Activated T-helper 2 cell treated with anti-CD3 and anti-CD28 coated beads, Interferon-gamma antibody, Interleukin-2, Interleukin-4, amounts not matched to agents 10 μg/mL and 5 μg/mL and 100 μg/mL, durations not matched to agents 14 hours and 24 hours and 36 hours (primary cell): ENCODE results near the gene CYSTM1. TPM values are rescaled to one million over a fixed set of nuclear protein-coding genes. Genes with fewer than 3 reads are reported as not detected.
A peak's percentile ranks its signal among the peaks of the same experiment; 100 is the strongest.

Experiments
- DNase-seq: peaks from one replicate; pipeline ENCODE4 v3.0.0; 2021; ENCODE audit warnings: low spot score
- H3K27ac Mint-ChIP-seq: one replicate; pipeline ENCODE4 v1.8.0; 2021; ENCODE audit warnings: mixed read lengths
- H3K27me3 Mint-ChIP-seq: one replicate; pipeline ENCODE4 v1.8.0; 2021; ENCODE audit warnings: low read depth, mixed read lengths
- H3K36me3 Mint-ChIP-seq: one replicate; pipeline ENCODE4 v1.8.0; 2021; ENCODE audit warnings: low read depth, mixed read lengths
- H3K4me1 Mint-ChIP-seq: one replicate; pipeline ENCODE4 v1.8.0; 2021; ENCODE audit warnings: low read depth, mixed read lengths
- H3K4me3 Mint-ChIP-seq: one replicate; pipeline ENCODE4 v1.8.0; 2021; ENCODE audit warnings: low read depth, mild to moderate bottlenecking, moderate library complexity, mixed read lengths
- H3K9me3 Mint-ChIP-seq: one replicate; pipeline ENCODE4 v1.8.0; 2021; ENCODE audit warnings: mixed read lengths
- intact Hi-C: fragments of 100-400 bp; cut with micrococcal nuclease; formaldehyde crosslinking; loops from one replicate; pipeline ENCODE4 v1.15.1; 2023
- total RNA-seq: library from RNA; stranded (reverse); gene quantifications from 2 replicates; pipeline ENCODE4 v1.2.3, GENCODE V29; 2022

The CYSTM1 gene
- total RNA-seq, 1 donor from 2014 or later: 11.3 TPM

GRCh38 chr5:140224658-140225057 lies 49.7 kb downstream of the CYSTM1 start:
- H3K36me3 Mint-ChIP-seq: no peaks in the 10 kb centered on the region

GRCh38 chr5:140225396-140225795 lies 50.4 kb downstream of the CYSTM1 start:
- Mint-ChIP-seq H3K4me1 (peaks cover 14% of the 10 kb centered on the region), H3K4me3 (no peak overlapping the region), H3K36me3 (no peaks in the 10 kb centered on the region), H3K27ac (no peak overlapping the region), H3K27me3 (no peaks in the 10 kb centered on the region), H3K9me3 (no peaks in the 10 kb centered on the region)
- intact Hi-C loops: no loop called here
- no peak for DNase-seq

More at GRCh38 chr5:140224658-140225057, 49.7 kb downstream of the CYSTM1 start:
- no peaks in the 10 kb centered on the region for H3K27me3 Mint-ChIP-seq
- H3K9me3 Mint-ChIP-seq: no peaks in the 10 kb centered on the region
- intact Hi-C loops: no loop called here
- no peak for DNase-seq
- no peak overlapping the region for H3K4me3 Mint-ChIP-seq
- no peak overlapping the region for H3K27ac Mint-ChIP-seq
- peaks cover 21% of the 10 kb centered on the region for H3K4me1 Mint-ChIP-seq

GRCh38 chr5:140227046-140227445 lies 52.1 kb downstream of the CYSTM1 start:
- Mint-ChIP-seq H3K4me3 (no peak overlapping the region), H3K9me3 (no peaks in the 10 kb centered on the region), H3K27ac (no peak overlapping the region), H3K27me3 (peaks cover 3% of the 10 kb centered on the region), H3K36me3 (no peaks in the 10 kb centered on the region), H3K4me1 (peaks cover 3% of the 10 kb centered on the region)
- intact Hi-C loops: no loop called here
- DNase-seq: no peak

- Mint-ChIP-seq H3K27ac (no peak overlapping the region), H3K27me3 (peaks cover 5% of the 10 kb centered on the region), H3K4me3 (no peak overlapping the region), H3K4me1 (no peaks in the 10 kb centered on the region), H3K9me3 (no peaks in the 10 kb centered on the region), H3K36me3 (no peaks in the 10 kb centered on the region)
- no peak for DNase-seq
- intact Hi-C loops: no loop called here
These were observed 53.4 kb downstream of the CYSTM1 start for GRCh38 chr5:140228364-140228837.

- DNase-seq: no peak
- Mint-ChIP-seq H3K27ac (no peak overlapping the region), H3K9me3 (no peaks in the 10 kb centered on the region), H3K4me1 (no peaks in the 10 kb centered on the region), H3K4me3 (no peak overlapping the region), H3K27me3 (peaks cover 10% of the 10 kb centered on the region), H3K36me3 (no peaks in the 10 kb centered on the region)
- intact Hi-C loops: no loop called here
These were observed 55.4 kb downstream of the CYSTM1 start for GRCh38 chr5:140230373-140230772.

- intact Hi-C loops: no loop called here
- H3K36me3 Mint-ChIP-seq: no peaks in the 10 kb centered on the region
- H3K9me3 Mint-ChIP-seq: no peaks in the 10 kb centered on the region
- H3K4me1 Mint-ChIP-seq: no peaks in the 10 kb centered on the region
- H3K4me3 Mint-ChIP-seq: no peak overlapping the region
- no peak for DNase-seq
- peaks cover 10% of the 10 kb centered on the region for H3K27me3 Mint-ChIP-seq
- H3K27ac Mint-ChIP-seq: no peak overlapping the region
These were observed 57.7 kb downstream of the CYSTM1 start for GRCh38 chr5:140232731-140233130.

GRCh38 chr5:140234377-140234989 lies 59.5 kb downstream of the CYSTM1 start:
- intact Hi-C loops: no loop called here
- no peak for DNase-seq
- H3K4me3 Mint-ChIP-seq: no peak overlapping the region
- no peaks in the 10 kb centered on the region for H3K4me1 Mint-ChIP-seq
- H3K27ac Mint-ChIP-seq: no peak overlapping the region
- H3K36me3 Mint-ChIP-seq: no peaks in the 10 kb centered on the region
- H3K27me3 Mint-ChIP-seq: peaks cover 10% of the 10 kb centered on the region
- H3K9me3 Mint-ChIP-seq: no peaks in the 10 kb centered on the region

- no peak overlapping the region for H3K4me3 Mint-ChIP-seq
- no peak for DNase-seq
- H3K27ac Mint-ChIP-seq: no peak overlapping the region
- peaks cover 10% of the 10 kb centered on the region for H3K27me3 Mint-ChIP-seq
- no peaks in the 10 kb centered on the region for H3K4me1 Mint-ChIP-seq
- intact Hi-C loops: no loop called here
- no peaks in the 10 kb centered on the region for H3K36me3 Mint-ChIP-seq
- H3K9me3 Mint-ChIP-seq: no peaks in the 10 kb centered on the region
These were observed 61.0 kb downstream of the CYSTM1 start for GRCh38 chr5:140235791-140236551.

- Mint-ChIP-seq H3K36me3 (no peaks in the 10 kb centered on the region), H3K27me3 (peaks cover 7% of the 10 kb centered on the region), H3K4me1 (no peaks in the 10 kb centered on the region), H3K9me3 (no peaks in the 10 kb centered on the region), H3K4me3 (no peak overlapping the region), H3K27ac (no peak overlapping the region)
- no peak for DNase-seq
- intact Hi-C loops: no loop called here
These were observed 62.1 kb downstream of the CYSTM1 start for GRCh38 chr5:140236891-140237598.

- Mint-ChIP-seq H3K27ac (no peak overlapping the region), H3K27me3 (peaks cover under 1% of the 10 kb centered on the region), H3K36me3 (no peaks in the 10 kb centered on the region), H3K9me3 (no peaks in the 10 kb centered on the region), H3K4me1 (no peaks in the 10 kb centered on the region), H3K4me3 (no peak overlapping the region)
- intact Hi-C loops: no loop called here
- DNase-seq: no peak
These were observed 63.8 kb downstream of the CYSTM1 start for GRCh38 chr5:140238756-140239155.

GRCh38 chr5:140239461-140239860 lies 64.5 kb downstream of the CYSTM1 start:
- no peak for DNase-seq
- Mint-ChIP-seq H3K4me3 (no peak overlapping the region), H3K27ac (no peak overlapping the region), H3K4me1 (no peaks in the 10 kb centered on the region), H3K9me3 (no peaks in the 10 kb centered on the region), H3K36me3 (peaks cover 2% of the 10 kb centered on the region), H3K27me3 (no peaks in the 10 kb centered on the region)
- intact Hi-C loops: no loop called here

GRCh38 chr5:140239939-140240700 lies 65.1 kb downstream of the CYSTM1 start:
- intact Hi-C loops: loop anchor here (1.0 kb wide), 2 partner anchors 111 to 117 kb away; no protein-coding TSS in a partner anchor
- peaks cover 8% of the 10 kb centered on the region for H3K36me3 Mint-ChIP-seq

More at GRCh38 chr5:140239939-140240700, 65.1 kb downstream of the CYSTM1 start:
- H3K27me3 Mint-ChIP-seq: no peaks in the 10 kb centered on the region
- H3K9me3 Mint-ChIP-seq: no peaks in the 10 kb centered on the region
- peak; percentile 51 for DNase-seq
- H3K4me1 Mint-ChIP-seq: peaks cover 6% of the 10 kb centered on the region
- H3K4me3 Mint-ChIP-seq: no peak overlapping the region
- no peak overlapping the region for H3K27ac Mint-ChIP-seq
